Measurements from ENCODE around the gene PET100. TPM values are rescaled to one million over a fixed set of nuclear protein-coding genes. Genes with fewer than 3 reads are reported as not detected.
A peak's percentile ranks its signal among the peaks of the same experiment; 100 is the strongest.

PET100 gene
- total RNA-seq, 6 experiments from 2014 or later, result 82.1 to 138 (median 110) TPM

- Mint-ChIP-seq H3K4me1 (ENCODE audit: low read depth) (peaks cover 14% of the 10 kb centered on the region), H3K9me3 (peaks cover 10% of the 10 kb centered on the region), H3K4me3 (no peak overlapping the region), H3K27me3 (ENCODE audit: insufficient read depth) (peaks cover 13% of the 10 kb centered on the region), H3K36me3 (ENCODE audit: low read depth) (peaks cover 7% of the 10 kb centered on the region), H3K27ac (no peak overlapping the region)
- TF ChIP-seq, protein P1, sequence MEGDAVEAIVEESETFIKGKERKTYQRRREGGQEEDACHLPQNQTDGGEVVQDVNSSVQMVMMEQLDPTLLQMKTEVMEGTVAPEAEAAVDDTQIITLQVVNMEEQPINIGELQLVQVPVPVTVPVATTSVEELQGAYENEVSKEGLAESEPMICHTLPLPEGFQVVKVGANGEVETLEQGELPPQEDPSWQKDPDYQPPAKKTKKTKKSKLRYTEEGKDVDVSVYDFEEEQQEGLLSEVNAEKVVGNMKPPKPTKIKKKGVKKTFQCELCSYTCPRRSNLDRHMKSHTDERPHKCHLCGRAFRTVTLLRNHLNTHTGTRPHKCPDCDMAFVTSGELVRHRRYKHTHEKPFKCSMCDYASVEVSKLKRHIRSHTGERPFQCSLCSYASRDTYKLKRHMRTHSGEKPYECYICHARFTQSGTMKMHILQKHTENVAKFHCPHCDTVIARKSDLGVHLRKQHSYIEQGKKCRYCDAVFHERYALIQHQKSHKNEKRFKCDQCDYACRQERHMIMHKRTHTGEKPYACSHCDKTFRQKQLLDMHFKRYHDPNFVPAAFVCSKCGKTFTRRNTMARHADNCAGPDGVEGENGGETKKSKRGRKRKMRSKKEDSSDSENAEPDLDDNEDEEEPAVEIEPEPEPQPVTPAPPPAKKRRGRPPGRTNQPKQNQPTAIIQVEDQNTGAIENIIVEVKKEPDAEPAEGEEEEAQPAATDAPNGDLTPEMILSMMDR (IDR thresholded peaks at IDR 0.05), result no peak
- no peak for DNase-seq
Measured at GRCh38 chr19:7676376-7676775, 46.8 kb downstream of the PET100 start.

DNA sequence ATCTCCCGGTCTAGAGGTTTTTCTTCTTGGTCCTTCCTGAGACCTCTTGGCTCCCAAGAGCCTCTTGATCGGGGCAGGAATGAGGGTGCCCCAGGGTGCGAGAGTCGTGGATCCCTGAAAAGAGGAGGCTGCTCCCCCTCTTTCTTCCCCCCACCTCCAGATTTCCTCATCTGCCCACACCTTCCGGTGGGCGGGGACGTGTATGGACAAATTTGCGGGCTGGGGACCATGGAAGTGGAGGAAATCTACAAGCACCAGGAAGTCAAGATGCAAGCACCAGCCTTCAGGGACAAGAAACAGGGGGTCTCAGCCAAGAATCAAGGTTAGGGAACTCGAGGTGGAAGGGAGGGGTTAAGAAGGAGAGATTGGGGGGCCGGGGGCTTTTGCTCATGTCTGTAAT lies 47.3 kb downstream of the PET100 start, which contains the start of gene MCEMP1:
Gene MCEMP1 (plus strand): TSS at position 237 of the 400 bp plus-strand sequence. CDS start 31 bp downstream, at position 268.
- DNase-seq, result no peak
- H3K36me3 Mint-ChIP-seq (ENCODE audit: low read depth), result peaks cover 7% of the 10 kb centered on the region
- H3K27ac Mint-ChIP-seq, result no peak within 1 kb of the TSS
- H3K9me3 Mint-ChIP-seq, result peaks cover 10% of the 10 kb centered on the region
- H3K4me3 Mint-ChIP-seq, result no peak within 1 kb of the TSS
- peaks cover 13% of the 10 kb centered on the region for H3K27me3 Mint-ChIP-seq (ENCODE audit: insufficient read depth)
- TF ChIP-seq, protein P1 (IDR thresholded peaks at IDR 0.05), result no peak
- H3K4me1 Mint-ChIP-seq (ENCODE audit: low read depth), result peaks cover 14% of the 10 kb centered on the region

- Mint-ChIP-seq H3K27ac (no peak overlapping the region), H3K9me3 (peaks cover 10% of the 10 kb centered on the region), H3K27me3 (ENCODE audit: insufficient read depth) (peaks cover 15% of the 10 kb centered on the region), H3K4me1 (ENCODE audit: low read depth) (peaks cover 14% of the 10 kb centered on the region), H3K4me3 (no peak overlapping the region), H3K36me3 (ENCODE audit: low read depth) (peaks cover 11% of the 10 kb centered on the region)
- DNase-seq, result no peak
- TF ChIP-seq, protein P1 (IDR thresholded peaks at IDR 0.05), result no peak
Measured at GRCh38 chr19:7677669-7678311, 48.2 kb downstream of the PET100 start.

DNA sequence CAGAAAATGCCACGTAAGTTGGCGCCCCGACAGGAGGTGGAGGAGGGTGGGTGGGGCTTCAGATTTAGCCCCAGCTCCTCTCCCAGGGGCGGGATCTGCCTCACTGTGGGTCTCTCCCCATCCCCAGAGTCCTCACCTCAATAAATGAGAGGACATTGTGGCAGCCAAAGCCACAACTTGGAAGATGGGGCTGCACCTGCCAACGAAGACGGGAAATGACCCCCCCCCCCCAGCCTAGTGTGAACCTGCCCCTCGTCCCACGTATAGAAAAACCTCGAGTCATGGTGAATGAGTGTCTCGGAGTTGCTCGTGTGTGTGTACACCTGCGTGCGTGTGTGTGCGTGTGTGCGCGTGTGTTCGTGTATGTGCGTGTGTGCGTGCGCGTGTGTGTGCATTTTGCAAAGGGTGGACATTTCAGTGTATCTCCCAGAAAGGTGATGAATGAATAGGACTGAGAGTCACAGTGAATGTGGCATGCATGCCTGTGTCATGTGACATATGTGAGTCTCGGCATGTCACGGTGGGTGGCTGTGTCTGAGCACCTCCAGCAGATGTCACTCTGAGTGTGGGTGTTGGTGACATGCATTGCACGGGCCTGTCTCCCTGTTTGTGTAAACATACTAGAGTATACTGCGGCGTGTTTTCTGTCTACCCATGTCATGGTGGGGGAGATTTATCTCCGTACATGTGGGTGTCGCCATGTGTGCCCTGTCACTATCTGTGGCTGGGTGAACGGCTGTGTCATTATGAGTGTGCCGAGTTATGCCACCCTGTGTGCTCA lies 49.6 kb downstream of the PET100 start:
- H3K27ac Mint-ChIP-seq, result no peak overlapping the region
- TF ChIP-seq, protein P1 (IDR thresholded peaks at IDR 0.05), result no peak
- DNase-seq, result no peak
- H3K36me3 Mint-ChIP-seq (ENCODE audit: low read depth), result peaks cover 8% of the 10 kb centered on the region
- H3K4me1 Mint-ChIP-seq (ENCODE audit: low read depth), result peaks cover 12% of the 10 kb centered on the region
- peaks cover 5% of the 10 kb centered on the region for H3K9me3 Mint-ChIP-seq
- peaks cover 15% of the 10 kb centered on the region for H3K27me3 Mint-ChIP-seq (ENCODE audit: insufficient read depth)
- no peak overlapping the region for H3K4me3 Mint-ChIP-seq

- H3K27me3 Mint-ChIP-seq (ENCODE audit: insufficient read depth), result peaks cover 15% of the 10 kb centered on the region
- no peak for DNase-seq
- H3K36me3 Mint-ChIP-seq (ENCODE audit: low read depth), result peaks cover 5% of the 10 kb centered on the region; the same call in 1 of the 2 replicates
- H3K9me3 Mint-ChIP-seq, result no peaks in the 10 kb centered on the region
- TF ChIP-seq, protein P1 (IDR thresholded peaks at IDR 0.05), result no peak
- peak overlapping the region; percentile 66 for H3K4me3 Mint-ChIP-seq
- peaks cover 6% of the 10 kb centered on the region; the same call in 1 of the 2 replicates for H3K4me1 Mint-ChIP-seq (ENCODE audit: low read depth)
- H3K27ac Mint-ChIP-seq, result no peak overlapping the region
Measured at GRCh38 chr19:7679771-7680605, 50.4 kb downstream of the PET100 start.
